ENCODE results near the gene TMEM218. TPM values are rescaled to one million over a fixed set of nuclear protein-coding genes. Genes with fewer than 3 reads are reported as not detected.

The TMEM218 gene
- total RNA-seq, 1 experiment from 2014 or later, result 14.3 TPM

GRCh38 chr11:125085301-125086081 lies 25.9 kb downstream of the TMEM218 start:
- no peak overlapping the region for H3K4me2 ChIP-seq (ENCODE audit: insufficient read depth, insufficient read length, low read length)
- no peak overlapping the region for H2AK5ac ChIP-seq (ENCODE audit: insufficient read length, low read length)
- no peaks in the 10 kb centered on the region for H3K27me3 ChIP-seq (ENCODE audit: insufficient read depth, low read length)
- H3K56ac ChIP-seq (ENCODE audit: insufficient read length, low read depth, low read length), result no peak overlapping the region
- H3T11ph ChIP-seq (ENCODE audit: low read length), result no peak overlapping the region
- Mint-ChIP-seq H3K27ac (peak overlapping the region in 1 of 3 experiments; percentile 58; a peak in 1 of 7 replicates), H3K9me3 (no peaks in the 10 kb centered on the region), H3K4me1 (peaks cover 3 to 5% of the 10 kb centered on the region in 2 experiments), H3K4me3 (no peak overlapping the region), H3K27me3 (ENCODE audit: low read depth) (peaks cover 7% of the 10 kb centered on the region), H3K36me3 (ENCODE audit: insufficient read depth in 1 of 3, low read depth in 3 of 3) (peaks cover 0 to 5% (median 2%) of the 10 kb centered on the region in 3 experiments; a peak in 3 of 7 replicates)
- H3K4ac ChIP-seq (ENCODE audit: low read depth, low read length), result no peak overlapping the region
- H2AFZ ChIP-seq (ENCODE audit: low read length), result no peak overlapping the region
- no peaks in the 10 kb centered on the region for H3K9me3 ChIP-seq (ENCODE audit: control insufficient read depth, low read depth, low read length)
- H3K79me2 ChIP-seq (ENCODE audit: insufficient read depth, low read length), result no peaks in the 10 kb centered on the region
- no peak overlapping the region for H2BK15ac ChIP-seq (ENCODE audit: low read depth, low read length)
- no peak overlapping the region for H4K91ac ChIP-seq (ENCODE audit: insufficient read length, low read depth, low read length)
- H4K20me1 ChIP-seq (ENCODE audit: control insufficient read depth, insufficient read depth, insufficient read length), result no peaks in the 10 kb centered on the region
- no peak overlapping the region; the same call in 1 of the 2 replicates for H3K14ac ChIP-seq (ENCODE audit: insufficient read depth, low read length)
- H2BK120ac ChIP-seq (ENCODE audit: low read depth, low read length, poor library complexity, severe bottlenecking), result no peak overlapping the region
- H4K5ac ChIP-seq (ENCODE audit: insufficient read length, low read depth, low read length), result no peak overlapping the region
- H3K9ac ChIP-seq (ENCODE audit: extremely low read depth, insufficient read length, low read length), result no peak overlapping the region
- H4K8ac ChIP-seq (replicated peaks; ENCODE audit: insufficient read length, low read depth, low read length), result no peak overlapping the region
- peak; percentile 61 for DNase-seq
- no peak overlapping the region for H3K27ac ChIP-seq (ENCODE audit: insufficient read length, low read depth, low read length)
- H3K18ac ChIP-seq (ENCODE audit: insufficient read length, low read depth, low read length), result no peak overlapping the region
- H2BK20ac ChIP-seq (ENCODE audit: low read depth, low read length, poor library complexity, severe bottlenecking), result no peak overlapping the region
- no peak overlapping the region for H2BK5ac ChIP-seq (ENCODE audit: insufficient read length, low read length)
- WGBS (ENCODE audit: extremely low coverage, insufficient read length, low lambda C conversion rate), result no CpG with 5 or more reads among the region's 20 CpGs
- no peak overlapping the region for H3K23ac ChIP-seq (ENCODE audit: insufficient read length, low read depth, low read length)
- H3K23me2 ChIP-seq (ENCODE audit: insufficient read length, low read depth, low read length, poor library complexity, severe bottlenecking), result no peaks in the 10 kb centered on the region
- TF ChIP-seq CTCF (conservative IDR thresholded peaks at IDR 0.05), result peak; percentile 60
- no peaks in the 10 kb centered on the region for H3K4me1 ChIP-seq (ENCODE audit: insufficient read depth, low read length)
- H3K79me1 ChIP-seq (ENCODE audit: insufficient read depth, low read depth, low read length, poor library complexity, severe bottlenecking), result no peaks in the 10 kb centered on the region
- no peak overlapping the region for H2BK12ac ChIP-seq (ENCODE audit: insufficient read length, low read depth, low read length)

Measured in H9 (cell line).